CD4-positive, alpha-beta T cell (primary cell): ENCODE measurements around the gene ARRDC1. TPM values are rescaled to one million over a fixed set of nuclear protein-coding genes. Genes with fewer than 3 reads are reported as not detected.
"Not testable (repeated sequence)": the region's sequence is repeated elsewhere in the genome, so short reads cannot be mapped to it uniquely, and the experiment has no call there.

Experiments used
- ATAC-seq: fragments of 200-7000 bp; cut with Tn5 transposase; one replicate; pipeline ENCODE4 v1.10.0; 2022; ENCODE audit warnings: mild to moderate bottlenecking; ENCODE audit not compliant: poor library complexity
- CTCF ChIA-PET: fragments of 350-600 bp; sonication (Branson Sonifier 250); formaldehyde crosslinking; loops from one replicate; lab custom pipeline; 2021; ENCODE audit warnings: antibody characterized with exemption, inconsistent platforms; lab: Charles Lee
- POLR2A ChIA-PET: fragments of 350-600 bp; sonication (Branson Sonifier 250); formaldehyde crosslinking; loops from one replicate; lab custom pipeline; 2021; ENCODE audit warnings: antibody characterized with exemption, inconsistent platforms; lab: Charles Lee
- DNase-seq, 14 experiments: peaks; one replicate each; pipeline ENCODE4 v3.0.0-alpha.2; 2013 to 2020; ENCODE audit warnings: mixed read lengths in 2 of 14
- H3K27ac ChIP-seq, 2 donors: one replicate each; pipeline versions ENCODE4 v1.5.1 to v1.7.0; 2013; ENCODE audit warnings: low read length in 2 of 2, low read depth in 1 of 2, mild to moderate bottlenecking in 1 of 2
- H3K27me3 ChIP-seq, 2 experiments: 1 replicate in 1 of 2; 2 replicates in 1 of 2; pipeline versions ENCODE4 v1.6.1 to v1.7.0; 2013; ENCODE audit warnings: low read length in 2 of 2, control low read depth in 1 of 2, mild to moderate bottlenecking in 1 of 2, moderate library complexity in 1 of 2; ENCODE audit not compliant: insufficient read depth in 2 of 2, control insufficient read depth in 1 of 2
- H3K36me3 ChIP-seq: one replicate; pipeline ENCODE4 v1.6.1; 2013; ENCODE audit warnings: low read length, control low read depth; ENCODE audit not compliant: insufficient read depth
- H3K4me1 ChIP-seq: one replicate; pipeline ENCODE4 v1.6.1; 2013; ENCODE audit warnings: low read length, control low read depth; ENCODE audit not compliant: insufficient read depth
- H3K4me3 ChIP-seq: one replicate; pipeline ENCODE4 v1.5.1; 2013; ENCODE audit warnings: mild to moderate bottlenecking, low read length, moderate library complexity
- H3K9me3 ChIP-seq, 2 experiments: 1 replicate in 1 of 2; 2 replicates in 1 of 2; pipeline versions ENCODE4 v1.6.1 to v1.7.0; 2013; ENCODE audit warnings: low read length in 2 of 2, mild to moderate bottlenecking in 2 of 2, control low read depth in 1 of 2, moderate library complexity in 1 of 2; ENCODE audit not compliant: control insufficient read depth in 1 of 2, insufficient read depth in 1 of 2
- H3K27ac Mint-ChIP-seq: one replicate; pipeline ENCODE4 v1.8.0; 2020; ENCODE audit warnings: mixed read lengths
- H3K27me3 Mint-ChIP-seq: one replicate; pipeline ENCODE4 v1.8.0; 2021; ENCODE audit warnings: mixed read lengths
- H3K36me3 Mint-ChIP-seq: one replicate; pipeline ENCODE4 v1.8.0; 2021; ENCODE audit warnings: low read depth, mixed read lengths
- H3K4me1 Mint-ChIP-seq: one replicate; pipeline ENCODE4 v1.8.0; 2021; ENCODE audit warnings: low read depth, mixed read lengths
- H3K4me3 Mint-ChIP-seq: one replicate; pipeline ENCODE4 v1.8.0; 2020; ENCODE audit warnings: mild to moderate bottlenecking, mixed read lengths
- H3K9me3 Mint-ChIP-seq: one replicate; pipeline ENCODE4 v1.8.0; 2020; ENCODE audit warnings: mixed read lengths
- intact Hi-C, 2 experiments: fragments of 100-400 bp; cut with DNase I in 1 of 2; cut with micrococcal nuclease in 1 of 2; formaldehyde crosslinking; loops; one replicate each; pipeline versions ENCODE4 v1.15.1 to v1.9.0; 2023 to 2025; cut with DNase I, micrococcal nuclease
- total RNA-seq, 174 experiments: library from RNA in 2 of 174; stranded (reverse) in 2 of 174; gene quantifications; one replicate each; pipeline ENCODE4 v1.2.3 and lab custom pipeline; 2021 to 2026
- TF ChIP-seq, protein P1 (sequence below): fragments of 200-600 bp; IDR thresholded peaks from one replicate; pipeline ENCODE4 v1.8.0; 2022; ENCODE audit warnings: antibody characterized with exemption, mild to moderate bottlenecking

Gene ARRDC1
- total RNA-seq, 2 experiments from 2014 or later = 45.5 to 50.7 TPM

DNA sequence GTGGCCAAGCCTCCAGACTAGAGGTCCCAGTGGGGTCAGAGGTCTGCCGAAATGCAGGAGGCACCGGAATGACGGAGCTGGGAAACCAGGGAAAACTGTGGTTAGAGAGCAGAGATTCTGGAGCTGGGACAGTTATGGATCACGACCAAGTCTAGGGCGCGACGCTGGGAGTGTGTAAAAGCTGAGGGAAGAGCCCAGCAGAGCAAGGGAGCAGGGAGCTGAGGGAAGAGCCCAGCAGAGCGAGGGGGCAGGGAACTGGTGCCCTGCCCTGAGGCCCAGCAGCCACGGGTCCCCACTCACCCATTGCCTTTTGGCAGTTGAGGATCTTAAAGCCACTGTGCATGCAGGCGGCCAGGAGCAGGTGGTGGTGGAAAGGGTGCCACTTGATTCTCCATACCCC lies 41.4 kb upstream of the ARRDC1 start:
- intact Hi-C loops = no loop called here
- Histone ChIP-seq H3K27ac (no peak overlapping the region), H3K27me3 (no peaks in the 10 kb centered on the region), H3K9me3 (no peaks in the 10 kb centered on the region), H3K4me3 (no peak overlapping the region), H3K36me3 (peaks cover 23% of the 10 kb centered on the region), H3K4me1 (no peaks in the 10 kb centered on the region)
- CTCF ChIA-PET = no interaction called here
- no peaks in the 10 kb centered on the region for H3K9me3 Mint-ChIP-seq
- no peak overlapping the region for H3K4me3 Mint-ChIP-seq
- DNase-seq (no peak), ATAC-seq (no peak)
- H3K27ac Mint-ChIP-seq = peak overlapping the region; percentile 63
- POLR2A ChIA-PET = interaction anchor here (1.9 kb wide), 1 partner anchor 12 kb away, joined by 7 read pairs; the partner anchor contains the start of gene MRPL41
- peaks cover 46% of the 10 kb centered on the region for H3K36me3 Mint-ChIP-seq
- TF ChIP-seq, protein P1, sequence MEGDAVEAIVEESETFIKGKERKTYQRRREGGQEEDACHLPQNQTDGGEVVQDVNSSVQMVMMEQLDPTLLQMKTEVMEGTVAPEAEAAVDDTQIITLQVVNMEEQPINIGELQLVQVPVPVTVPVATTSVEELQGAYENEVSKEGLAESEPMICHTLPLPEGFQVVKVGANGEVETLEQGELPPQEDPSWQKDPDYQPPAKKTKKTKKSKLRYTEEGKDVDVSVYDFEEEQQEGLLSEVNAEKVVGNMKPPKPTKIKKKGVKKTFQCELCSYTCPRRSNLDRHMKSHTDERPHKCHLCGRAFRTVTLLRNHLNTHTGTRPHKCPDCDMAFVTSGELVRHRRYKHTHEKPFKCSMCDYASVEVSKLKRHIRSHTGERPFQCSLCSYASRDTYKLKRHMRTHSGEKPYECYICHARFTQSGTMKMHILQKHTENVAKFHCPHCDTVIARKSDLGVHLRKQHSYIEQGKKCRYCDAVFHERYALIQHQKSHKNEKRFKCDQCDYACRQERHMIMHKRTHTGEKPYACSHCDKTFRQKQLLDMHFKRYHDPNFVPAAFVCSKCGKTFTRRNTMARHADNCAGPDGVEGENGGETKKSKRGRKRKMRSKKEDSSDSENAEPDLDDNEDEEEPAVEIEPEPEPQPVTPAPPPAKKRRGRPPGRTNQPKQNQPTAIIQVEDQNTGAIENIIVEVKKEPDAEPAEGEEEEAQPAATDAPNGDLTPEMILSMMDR = no peak
- no peaks in the 10 kb centered on the region for H3K4me1 Mint-ChIP-seq
- H3K27me3 Mint-ChIP-seq = no peaks in the 10 kb centered on the region

GRCh38 chr9:137564817-137565411 lies 40.6 kb upstream of the ARRDC1 start:
- Histone ChIP-seq H3K9me3 (no peaks in the 10 kb centered on the region), H3K36me3 (peaks cover 23% of the 10 kb centered on the region), H3K4me3 (no peak overlapping the region), H3K27ac (no peak overlapping the region), H3K27me3 (no peaks in the 10 kb centered on the region), H3K4me1 (no peaks in the 10 kb centered on the region)
- TF ChIP-seq, protein P1 = no peak
- ChIA-PET CTCF (no interaction called here), POLR2A (no interaction called here)
- Mint-ChIP-seq H3K27ac (no peak overlapping the region), H3K27me3 (no peaks in the 10 kb centered on the region), H3K4me1 (no peaks in the 10 kb centered on the region), H3K9me3 (no peaks in the 10 kb centered on the region), H3K36me3 (peaks cover 39% of the 10 kb centered on the region), H3K4me3 (no peak overlapping the region)
- DNase-seq (no peak), ATAC-seq (no peak)
- intact Hi-C loops = no loop called here

DNA sequence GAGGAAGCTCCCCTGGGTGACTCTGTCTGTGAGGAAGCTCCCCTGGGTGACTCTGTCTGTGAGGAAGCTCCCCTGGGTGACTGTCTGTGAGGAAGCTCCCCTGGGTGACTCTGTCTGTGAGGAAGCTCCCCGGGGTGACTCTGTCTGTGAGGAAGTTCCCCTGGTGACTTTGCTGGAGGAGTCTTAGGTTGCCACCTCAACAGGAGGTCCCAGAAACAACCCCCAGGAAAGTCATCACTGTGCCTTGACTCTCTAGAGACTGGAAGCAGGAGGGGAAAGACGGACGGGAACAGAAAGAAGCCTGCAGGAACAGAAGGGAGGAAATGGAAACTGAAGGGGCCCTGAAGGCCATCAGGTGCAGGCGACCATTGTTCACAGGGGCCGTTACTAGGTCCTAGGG lies 37.0 kb upstream of the ARRDC1 start:
- H3K9me3 Mint-ChIP-seq, H3K27me3 ChIP-seq, H3K4me1 ChIP-seq, CTCF ChIA-PET, H3K27ac Mint-ChIP-seq, DNase-seq, intact Hi-C loops, H3K4me1 Mint-ChIP-seq, H3K4me3 Mint-ChIP-seq, H3K27me3 Mint-ChIP-seq, H3K27ac ChIP-seq, H3K4me3 ChIP-seq, H3K9me3 ChIP-seq, ATAC-seq: not testable (repeated sequence)
- H3K36me3 ChIP-seq = peaks cover 30% of the 10 kb centered on the region
- POLR2A ChIA-PET = interaction anchor here (1.2 kb wide), 1 partner anchor 23 kb away, joined by 3 read pairs; no protein-coding TSS in a partner anchor
- peaks cover 34% of the 10 kb centered on the region for H3K36me3 Mint-ChIP-seq
